SK-N-SH (cell line): ENCODE results near the gene RAPGEF4.

ENCODE experiments used
- FOXM1 ChIP-seq: IDR thresholded peaks from 2 replicates; pipeline ENCODE4 v1.4.0; 2012; ENCODE audit warnings: low read depth, mild to moderate bottlenecking
- GABPA ChIP-seq: IDR thresholded peaks from 2 replicates; pipeline ENCODE4 v1.4.0; 2012; ENCODE audit warnings: low read depth, mild to moderate bottlenecking
- JUND ChIP-seq: IDR thresholded peaks from 2 replicates; pipeline ENCODE4 v1.4.0; 2012
- POLR2AphosphoS5 ChIP-seq: IDR thresholded peaks from 2 replicates; pipeline ENCODE4 v1.6.1; 2012; ENCODE audit warnings: low read depth, low read length
- RAD21 ChIP-seq: IDR thresholded peaks from 2 replicates; pipeline ENCODE4 v1.6.1; 2012; ENCODE audit warnings: mild to moderate bottlenecking, low read length
- RCOR1 ChIP-seq: fragments of 150-350 bp; IDR thresholded peaks from 2 replicates; pipeline ENCODE4 v1.6.1; 2017; ENCODE audit warnings: antibody characterized with exemption, low read length
- TF ChIP-seq, protein P1 (sequence below): fragments of 200-600 bp; sonication (generic); IDR thresholded peaks from 2 replicates; pipeline ENCODE4 v1.6.1; 2017; ENCODE audit warnings: antibody characterized with exemption, mild to moderate bottlenecking, moderate library complexity
- TF ChIP-seq, protein P2 (sequence below): IDR thresholded peaks from 2 replicates; pipeline ENCODE4 v1.6.1; 2012; ENCODE audit warnings: mild to moderate bottlenecking, low read depth, low read length, moderate library complexity

DNA sequence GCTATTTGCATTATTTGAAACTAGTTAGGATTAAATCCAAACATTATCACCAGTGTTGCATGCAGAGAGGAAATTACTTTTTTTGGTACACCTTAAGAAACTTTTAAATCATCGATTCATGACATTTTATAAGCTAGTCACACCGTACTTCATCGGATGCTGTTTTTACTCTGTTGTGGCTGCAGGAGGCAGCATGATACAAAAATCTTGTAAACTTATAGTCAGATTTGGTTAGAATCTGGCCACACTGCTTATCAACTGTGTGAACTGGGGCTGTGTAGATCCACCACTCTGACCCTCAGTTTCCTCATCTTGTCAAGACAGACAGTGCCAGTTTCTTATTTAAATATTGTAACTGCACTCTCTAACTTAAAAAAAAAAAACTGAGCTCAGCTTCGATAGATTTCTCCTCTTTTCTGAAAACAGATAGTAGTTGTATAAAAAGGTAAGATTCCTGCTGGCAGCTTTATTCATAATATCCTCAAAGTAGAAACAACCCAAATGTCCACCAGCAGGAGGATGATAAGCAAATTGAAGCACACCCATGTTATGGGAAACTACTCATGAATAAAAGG, 77.8 kb downstream of the RAPGEF4 start:
- no peak for TF ChIP-seq POLR2AphosphoS5
- TF ChIP-seq RCOR1: no peak
- TF ChIP-seq, protein P1, sequence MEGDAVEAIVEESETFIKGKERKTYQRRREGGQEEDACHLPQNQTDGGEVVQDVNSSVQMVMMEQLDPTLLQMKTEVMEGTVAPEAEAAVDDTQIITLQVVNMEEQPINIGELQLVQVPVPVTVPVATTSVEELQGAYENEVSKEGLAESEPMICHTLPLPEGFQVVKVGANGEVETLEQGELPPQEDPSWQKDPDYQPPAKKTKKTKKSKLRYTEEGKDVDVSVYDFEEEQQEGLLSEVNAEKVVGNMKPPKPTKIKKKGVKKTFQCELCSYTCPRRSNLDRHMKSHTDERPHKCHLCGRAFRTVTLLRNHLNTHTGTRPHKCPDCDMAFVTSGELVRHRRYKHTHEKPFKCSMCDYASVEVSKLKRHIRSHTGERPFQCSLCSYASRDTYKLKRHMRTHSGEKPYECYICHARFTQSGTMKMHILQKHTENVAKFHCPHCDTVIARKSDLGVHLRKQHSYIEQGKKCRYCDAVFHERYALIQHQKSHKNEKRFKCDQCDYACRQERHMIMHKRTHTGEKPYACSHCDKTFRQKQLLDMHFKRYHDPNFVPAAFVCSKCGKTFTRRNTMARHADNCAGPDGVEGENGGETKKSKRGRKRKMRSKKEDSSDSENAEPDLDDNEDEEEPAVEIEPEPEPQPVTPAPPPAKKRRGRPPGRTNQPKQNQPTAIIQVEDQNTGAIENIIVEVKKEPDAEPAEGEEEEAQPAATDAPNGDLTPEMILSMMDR: peak; percentile 63
- TF ChIP-seq RAD21: peak; percentile 92
- TF ChIP-seq GABPA: no peak
- no peak for TF ChIP-seq JUND
- TF ChIP-seq, protein P2, sequence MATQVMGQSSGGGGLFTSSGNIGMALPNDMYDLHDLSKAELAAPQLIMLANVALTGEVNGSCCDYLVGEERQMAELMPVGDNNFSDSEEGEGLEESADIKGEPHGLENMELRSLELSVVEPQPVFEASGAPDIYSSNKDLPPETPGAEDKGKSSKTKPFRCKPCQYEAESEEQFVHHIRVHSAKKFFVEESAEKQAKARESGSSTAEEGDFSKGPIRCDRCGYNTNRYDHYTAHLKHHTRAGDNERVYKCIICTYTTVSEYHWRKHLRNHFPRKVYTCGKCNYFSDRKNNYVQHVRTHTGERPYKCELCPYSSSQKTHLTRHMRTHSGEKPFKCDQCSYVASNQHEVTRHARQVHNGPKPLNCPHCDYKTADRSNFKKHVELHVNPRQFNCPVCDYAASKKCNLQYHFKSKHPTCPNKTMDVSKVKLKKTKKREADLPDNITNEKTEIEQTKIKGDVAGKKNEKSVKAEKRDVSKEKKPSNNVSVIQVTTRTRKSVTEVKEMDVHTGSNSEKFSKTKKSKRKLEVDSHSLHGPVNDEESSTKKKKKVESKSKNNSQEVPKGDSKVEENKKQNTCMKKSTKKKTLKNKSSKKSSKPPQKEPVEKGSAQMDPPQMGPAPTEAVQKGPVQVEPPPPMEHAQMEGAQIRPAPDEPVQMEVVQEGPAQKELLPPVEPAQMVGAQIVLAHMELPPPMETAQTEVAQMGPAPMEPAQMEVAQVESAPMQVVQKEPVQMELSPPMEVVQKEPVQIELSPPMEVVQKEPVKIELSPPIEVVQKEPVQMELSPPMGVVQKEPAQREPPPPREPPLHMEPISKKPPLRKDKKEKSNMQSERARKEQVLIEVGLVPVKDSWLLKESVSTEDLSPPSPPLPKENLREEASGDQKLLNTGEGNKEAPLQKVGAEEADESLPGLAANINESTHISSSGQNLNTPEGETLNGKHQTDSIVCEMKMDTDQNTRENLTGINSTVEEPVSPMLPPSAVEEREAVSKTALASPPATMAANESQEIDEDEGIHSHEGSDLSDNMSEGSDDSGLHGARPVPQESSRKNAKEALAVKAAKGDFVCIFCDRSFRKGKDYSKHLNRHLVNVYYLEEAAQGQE: no peak
- TF ChIP-seq FOXM1: no peak
